ENCODE results near the gene TMEM79.
"Not testable (repeated sequence)": the region's sequence is repeated elsewhere in the genome, so short reads cannot be mapped to it uniquely, and the experiment has no call there.

Gene TMEM79

GRCh38 chr1:156310962-156311361, 26.8 kb downstream of the TMEM79 start:
- no peak for DNase-seq

GRCh38 chr1:156316909-156317308, 32.8 kb downstream of the TMEM79 start:
- DNase-seq = no peak

- DNase-seq = peak; percentile 2
Observed at GRCh38 chr1:156319664-156320063, 35.5 kb downstream of the TMEM79 start.

DNA sequence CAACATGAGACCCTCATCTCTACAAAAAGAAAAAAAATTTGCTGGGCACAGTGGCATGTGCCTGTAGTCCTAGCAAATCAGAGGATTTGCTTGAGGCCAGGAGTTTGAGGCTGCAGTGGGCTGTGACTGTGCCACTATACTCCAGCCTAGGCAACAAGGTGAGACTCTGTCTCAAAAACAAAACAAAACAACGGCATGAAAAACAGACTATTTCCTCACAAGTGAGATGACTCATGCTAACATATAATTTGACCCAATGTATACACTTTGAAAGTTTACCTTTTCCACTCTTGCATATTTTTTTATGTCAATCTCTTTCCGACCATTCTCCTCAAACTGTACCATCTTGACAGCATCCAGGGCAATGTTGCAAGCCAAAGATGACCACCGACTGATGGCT, 36.4 kb downstream of the TMEM79 start:
- DNase-seq = no peak

DNA sequence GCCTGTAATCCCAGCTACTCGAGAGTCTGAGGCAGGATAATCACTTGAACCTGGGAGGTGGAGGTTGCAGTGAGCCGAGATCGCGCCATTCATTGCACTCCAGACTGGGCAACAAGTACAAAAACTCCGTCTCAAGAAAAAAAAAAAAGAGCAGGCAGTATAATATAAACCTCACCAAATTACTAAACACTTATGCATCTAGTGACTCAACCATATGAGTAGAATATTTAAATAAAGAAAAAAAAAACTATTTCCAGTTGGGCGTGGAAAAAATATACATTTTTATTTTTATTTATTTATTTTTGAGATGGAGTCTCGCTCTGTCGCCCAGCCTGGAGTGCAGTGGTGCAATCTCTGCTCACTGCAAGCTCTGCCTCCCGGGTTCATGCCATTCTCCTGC, 39.1 kb downstream of the TMEM79 start:
- DNase-seq = not testable (repeated sequence)

- DNase-seq = no peak
Observed at GRCh38 chr1:156336242-156336641, 52.1 kb downstream of the TMEM79 start.

DNA sequence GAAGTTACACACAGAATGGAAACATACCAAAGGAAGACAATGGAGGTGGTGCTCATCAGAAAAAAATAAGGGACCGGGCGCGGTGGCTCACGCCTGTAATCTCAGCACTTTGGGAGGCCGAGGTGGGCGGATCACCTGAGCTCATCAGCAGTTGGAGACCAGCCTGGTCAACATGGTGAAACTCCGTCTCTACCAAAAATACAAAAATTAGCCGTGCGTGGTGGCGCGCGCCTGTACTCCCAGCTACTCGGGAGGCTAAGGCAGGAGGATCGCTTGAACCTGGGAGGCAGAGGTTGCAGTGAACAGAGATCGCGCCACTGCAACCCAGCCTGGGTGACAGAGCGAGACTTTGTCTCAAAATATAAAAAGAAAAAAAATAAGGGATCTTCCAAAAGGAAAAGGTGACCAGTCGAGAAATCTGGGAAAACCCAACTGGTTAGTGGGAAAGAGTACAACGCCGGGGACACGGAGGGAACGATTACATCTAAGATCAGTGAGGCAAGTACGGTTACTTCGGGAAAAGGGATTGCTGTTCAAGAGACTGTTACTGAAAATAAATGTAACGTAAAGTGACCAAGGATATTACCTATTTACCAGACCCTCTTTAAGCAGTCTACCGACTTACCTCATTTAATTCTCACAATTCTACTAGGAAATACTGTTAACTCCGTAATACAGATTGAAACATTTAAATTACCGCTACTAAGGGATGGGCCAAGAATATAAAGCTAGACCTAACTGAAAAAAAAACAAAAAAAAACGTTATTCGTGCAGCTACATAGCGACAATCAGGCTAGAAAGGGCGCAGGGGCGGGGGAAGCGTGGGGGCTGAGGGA, 53.1 kb downstream of the TMEM79 start:
- no peak for DNase-seq

- no peak for DNase-seq
Observed at GRCh38 chr1:156337888-156338179, 53.7 kb downstream of the TMEM79 start.

GRCh38 chr1:156338180-156338976, 54.3 kb downstream of the TMEM79 start, which contains the start of the genes CCT3 and TSACC:
TSS of gene CCT3 (minus strand) at chr1:156338292. CDS start at chr1:156338184, 108 bp downstream.
TSS of gene TSACC (plus strand) at chr1:156338526. CDS start at chr1:156339758, 1,232 bp downstream.
- DNase-seq = peak; percentile 100
